OCI-LY7 (cell line): Measurements from ENCODE around the gene NUP50. TPM values are rescaled to one million over a fixed set of nuclear protein-coding genes. Genes with fewer than 3 reads are reported as not detected.

ENCODE experiments used
- BruUV-seq: library from RNA; stranded (reverse); fragments of 400-500 nt; replicated peaks from 2 replicates; lab custom pipeline; 2021; lab: Mats Ljungman, UMichigan
- CTCF ChIA-PET: fragments of 300-600 bp; sonication (Branson Sonifier 250); formaldehyde crosslinking; loops from one replicate; lab custom pipeline; 2022; ENCODE audit warnings: antibody characterized with exemption; ENCODE audit not compliant: unreplicated experiment; lab: Charles Lee
- POLR2A ChIA-PET: fragments of 300-600 bp; sonication (Branson Sonifier 250); formaldehyde crosslinking; loops from one replicate; lab custom pipeline; 2022; ENCODE audit warnings: antibody characterized with exemption; lab: Charles Lee
- DNase-seq: peaks from one replicate; pipeline ENCODE4 v3.0.0-alpha.2; 2015; ENCODE audit warnings: low spot score
- H2AFZ ChIP-seq: fragments of 200-600 bp; sonication (generic), shearing (Covaris generic); 2 replicates; pipeline ENCODE4 v1.6.1; 2014; ENCODE audit warnings: mild to moderate bottlenecking, antibody characterized with exemption, low read length, moderate library complexity
- H3K27ac ChIP-seq: fragments of 200-600 bp; sonication (generic); 2 replicates; pipeline ENCODE4 v1.5.1; 2014; ENCODE audit warnings: mixed run types, low read depth, mild to moderate bottlenecking, moderate library complexity, low read length, inconsistent platforms; ENCODE audit not compliant: poor library complexity, severe bottlenecking
- H3K36me3 ChIP-seq: fragments of 200-600 bp; sonication (generic); 2 replicates; pipeline ENCODE4 v1.6.1; 2014; ENCODE audit warnings: mild to moderate bottlenecking, antibody characterized with exemption, low read length, moderate library complexity, mixed read lengths; ENCODE audit not compliant: insufficient read depth
- H3K4me1 ChIP-seq: fragments of 200-600 bp; sonication (generic); 2 replicates; pipeline ENCODE4 v1.5.1; 2014; ENCODE audit warnings: mild to moderate bottlenecking, low read length; ENCODE audit not compliant: insufficient read depth, poor library complexity, severe bottlenecking
- H3K4me2 ChIP-seq: fragments of 200-600 bp; sonication (generic); 2 replicates; pipeline ENCODE4 v1.6.1; 2014; ENCODE audit warnings: mild to moderate bottlenecking, low read length
- H3K4me3 ChIP-seq: fragments of 200-600 bp; sonication (generic); 2 replicates; pipeline ENCODE4 v1.5.1; 2014; ENCODE audit warnings: mild to moderate bottlenecking, low read depth, low read length; ENCODE audit not compliant: poor library complexity, severe bottlenecking
- H3K79me2 ChIP-seq: fragments of 200-600 bp; sonication (generic); 2 replicates; pipeline ENCODE4 v1.6.1; 2016; ENCODE audit warnings: low read depth, mild to moderate bottlenecking, low read length, moderate library complexity, mixed read lengths; ENCODE audit not compliant: insufficient read depth
- H3K9me2 ChIP-seq: fragments of 200-600 bp; sonication (generic); 2 replicates; pipeline ENCODE4 v1.6.1; 2016; ENCODE audit warnings: mild to moderate bottlenecking, low read length, mixed read lengths; ENCODE audit not compliant: insufficient read depth
- H3K9me3 ChIP-seq: fragments of 200-600 bp; sonication (generic); 2 replicates; pipeline ENCODE4 v1.6.1; 2014; ENCODE audit warnings: mild to moderate bottlenecking, mixed run types, low read length, mixed read lengths
- H4K20me1 ChIP-seq: fragments of 200-600 bp; sonication (generic); 2 replicates; pipeline ENCODE4 v1.6.1; 2014; ENCODE audit warnings: mild to moderate bottlenecking, antibody characterized with exemption, low read length, moderate library complexity, mixed read lengths; ENCODE audit not compliant: insufficient read depth
- CTCF ChIP-seq: fragments of 200-600 bp; sonication (generic); conservative IDR thresholded peaks from 2 replicates; pipeline ENCODE4 v1.5.1; 2014; ENCODE audit warnings: mild to moderate bottlenecking, antibody characterized with exemption, low read length, moderate library complexity, mixed read lengths
- EZH2phosphoT487 ChIP-seq: fragments of 200-600 bp; sonication (generic); IDR thresholded peaks from 2 replicates; pipeline ENCODE4 v1.6.1; 2018; ENCODE audit warnings: low read depth, borderline replicate concordance, mild to moderate bottlenecking, mixed run types, antibody characterized with exemption, low read length, moderate library complexity, mixed read lengths
- intact Hi-C: fragments of 100-400 bp; cut with micrococcal nuclease; formaldehyde crosslinking; loops from one replicate; pipeline ENCODE4 v1.10.0; 2022; ENCODE audit not compliant: unreplicated experiment
- total RNA-seq, 2 experiments: library from RNA; depleted of rRNA in 1 of 2; stranded (reverse); fragments of >200 nt in 1 of 2; shearing (Covaris generic) in 1 of 2; gene quantifications; 2 replicates each; pipeline ENCODE4 v1.2.3, GENCODE V29; 2014 to 2022

Gene NUP50
- total RNA-seq, 2 experiments from 2014 or later, result 107 to 132 TPM

GRCh38 chr22:45166932-45167331 lies 3.2 kb downstream of the NUP50 start:
- TF ChIP-seq EZH2phosphoT487 (no peak), CTCF (no peak)
- ChIA-PET POLR2A (no interaction called here), CTCF (no interaction called here)
- no TSS peak for BruUV-seq
- Histone ChIP-seq H3K9me2 (no peaks in the 10 kb centered on the region), H3K4me2 (no peak overlapping the region), H3K9me3 (no peaks in the 10 kb centered on the region), H4K20me1 (peaks cover 18% of the 10 kb centered on the region), H3K36me3 (peaks cover 70% of the 10 kb centered on the region), H3K4me1 (peaks cover 18% of the 10 kb centered on the region), H3K27ac (no peak overlapping the region), H2AFZ (no peak overlapping the region), H3K79me2 (peaks cover 69% of the 10 kb centered on the region), H3K4me3 (no peak overlapping the region)
- no peak for DNase-seq
- intact Hi-C loops, result loop anchor here (10.0 kb wide), 1 partner anchor 68 kb away; no protein-coding TSS in a partner anchor

DNA sequence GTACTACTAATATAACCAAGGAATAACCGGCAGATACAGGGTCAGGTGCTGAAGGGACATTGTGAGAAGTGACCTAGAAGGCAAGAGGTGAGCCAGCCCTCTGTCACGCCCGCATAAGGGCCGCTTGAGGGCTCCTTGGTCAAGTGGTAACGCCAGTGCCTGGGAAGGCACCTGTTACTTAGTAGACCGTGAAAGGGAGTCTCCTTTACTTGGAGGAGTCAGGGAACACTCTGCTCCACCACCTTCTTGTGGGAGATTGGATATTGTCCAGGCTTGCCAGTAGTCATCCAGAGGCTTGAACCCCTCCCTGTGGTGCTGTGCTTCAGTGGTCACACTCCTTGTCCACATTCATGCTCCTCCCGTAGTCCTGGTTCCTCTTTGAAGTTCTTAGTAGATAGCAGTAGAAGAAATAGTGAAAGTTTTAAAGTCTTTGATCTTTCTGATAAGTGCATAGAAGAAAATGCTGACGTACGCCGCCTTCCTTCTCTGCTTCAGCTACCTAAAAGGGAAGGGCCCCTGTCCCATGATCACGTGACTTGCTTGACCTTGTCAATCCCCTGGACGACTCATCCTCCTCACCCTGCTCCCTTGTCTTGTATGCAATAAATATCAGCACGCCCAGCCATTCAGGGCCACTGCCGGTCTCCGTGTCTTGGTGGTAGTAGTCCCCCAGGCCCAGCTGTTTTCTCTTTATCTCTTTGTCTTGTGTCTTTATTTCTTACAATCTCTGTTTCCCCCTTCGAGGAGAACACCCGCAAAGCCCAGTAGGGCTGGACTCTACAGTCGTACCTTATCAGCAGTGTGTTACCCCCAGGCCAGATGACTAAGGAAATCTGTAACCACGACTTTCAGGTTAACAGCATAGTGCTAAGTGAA lies 6.1 kb downstream of the NUP50 start:
- H3K27ac ChIP-seq, result no peak overlapping the region
- H3K36me3 ChIP-seq, result peaks cover 99% of the 10 kb centered on the region
- no peaks in the 10 kb centered on the region for H3K9me2 ChIP-seq
- no peaks in the 10 kb centered on the region for H3K9me3 ChIP-seq
- no peak for TF ChIP-seq CTCF
- TF ChIP-seq EZH2phosphoT487, result no peak
- H2AFZ ChIP-seq, result no peak overlapping the region
- no peak for DNase-seq
- no peak overlapping the region for H3K4me2 ChIP-seq
- H3K79me2 ChIP-seq, result peaks cover 68% of the 10 kb centered on the region
- H4K20me1 ChIP-seq, result peaks cover 15% of the 10 kb centered on the region
- intact Hi-C loops, result loop anchor here (10.0 kb wide), 1 partner anchor 65 kb away; no protein-coding TSS in a partner anchor
- no peak overlapping the region for H3K4me3 ChIP-seq
- POLR2A ChIA-PET, result interaction anchor here (0.6 kb wide), 2 partner anchors 202 to 808 kb away, joined by 3 read pairs; no protein-coding TSS in a partner anchor
- CTCF ChIA-PET, result no interaction called here
- H3K4me1 ChIP-seq, result peaks cover 10% of the 10 kb centered on the region
- no TSS peak for BruUV-seq

DNA sequence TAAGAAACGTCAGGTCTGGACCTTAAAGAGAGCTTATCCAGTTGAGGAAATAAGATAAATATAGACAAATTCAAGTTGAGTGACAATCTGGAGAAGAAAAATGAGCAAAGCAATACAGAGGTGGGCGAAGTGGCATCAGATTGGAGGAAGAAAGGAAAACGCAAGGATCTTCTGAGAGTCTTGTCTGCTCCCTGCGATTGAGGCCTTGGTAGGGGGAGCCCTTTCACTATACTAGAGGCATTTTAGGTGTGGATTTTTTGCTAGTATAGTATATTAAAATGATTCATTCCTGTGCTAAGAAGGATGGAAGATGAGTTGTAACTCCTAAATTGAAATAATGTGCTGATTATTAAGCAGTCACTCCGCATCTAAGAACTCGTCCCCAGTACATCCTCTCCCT lies 8.1 kb downstream of the NUP50 start:
- ChIA-PET POLR2A (no interaction called here), CTCF (no interaction called here)
- H3K4me2 ChIP-seq, result no peak overlapping the region
- no TSS peak for BruUV-seq
- no peaks in the 10 kb centered on the region for H3K9me2 ChIP-seq
- H3K9me3 ChIP-seq, result no peaks in the 10 kb centered on the region
- no peak overlapping the region for H2AFZ ChIP-seq
- H3K36me3 ChIP-seq, result peaks cover 100% of the 10 kb centered on the region
- no peak for DNase-seq
- TF ChIP-seq CTCF (no peak), EZH2phosphoT487 (no peak)
- no peak overlapping the region for H3K27ac ChIP-seq
- H3K4me3 ChIP-seq, result no peak overlapping the region
- peaks cover 62% of the 10 kb centered on the region for H3K79me2 ChIP-seq
- intact Hi-C loops, result no loop called here
- no peaks in the 10 kb centered on the region for H3K4me1 ChIP-seq
- peaks cover 4% of the 10 kb centered on the region for H4K20me1 ChIP-seq
